HS-5 (cell line): ENCODE data around the gene BIN1.

Experiments used
- DNase-seq: peaks from one replicate; pipeline ENCODE4 v3.0.0-alpha.2; 2012; ENCODE audit warnings: low read depth

The BIN1 gene

DNA sequence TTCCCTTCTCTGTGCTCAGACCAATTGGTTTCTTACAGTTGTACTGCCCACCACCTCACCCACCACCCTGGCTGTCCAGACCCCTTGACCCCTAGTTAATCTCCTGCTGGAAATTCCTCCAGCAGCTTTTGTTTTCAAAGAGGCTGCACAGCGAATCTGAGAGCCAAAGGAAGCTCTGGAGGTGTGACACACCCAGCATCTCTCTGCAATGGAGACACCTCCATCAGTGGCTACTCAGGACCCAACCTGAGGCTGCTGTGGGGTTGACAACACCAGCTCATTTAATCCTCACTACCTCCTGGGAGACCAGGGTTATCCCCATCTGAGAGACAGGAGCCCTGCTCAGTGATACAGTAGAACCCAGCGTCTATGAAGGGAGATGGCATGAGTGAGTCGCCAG, 86.4 kb downstream of the BIN1 start:
- DNase-seq, result no peak

DNA sequence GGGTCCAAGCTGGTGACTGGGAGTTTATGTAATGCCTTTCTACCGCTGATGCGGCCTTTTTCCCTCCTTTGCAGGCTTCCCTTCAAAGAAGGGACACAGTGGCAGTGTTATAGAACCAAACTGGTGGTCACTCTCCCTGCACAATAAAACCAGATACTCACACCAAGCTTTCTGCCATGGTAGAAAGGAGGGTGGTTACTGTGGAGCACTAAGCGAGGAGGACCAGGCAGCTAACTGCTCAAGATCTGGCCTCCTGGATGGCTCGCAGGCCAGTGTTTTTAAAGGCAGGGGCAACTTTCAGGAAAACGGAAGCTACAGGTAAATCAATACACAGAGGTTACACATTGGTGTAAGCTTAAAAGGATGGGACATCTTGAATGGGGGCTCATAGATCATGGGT, 89.4 kb downstream of the BIN1 start:
- DNase-seq, result no peak

DNA sequence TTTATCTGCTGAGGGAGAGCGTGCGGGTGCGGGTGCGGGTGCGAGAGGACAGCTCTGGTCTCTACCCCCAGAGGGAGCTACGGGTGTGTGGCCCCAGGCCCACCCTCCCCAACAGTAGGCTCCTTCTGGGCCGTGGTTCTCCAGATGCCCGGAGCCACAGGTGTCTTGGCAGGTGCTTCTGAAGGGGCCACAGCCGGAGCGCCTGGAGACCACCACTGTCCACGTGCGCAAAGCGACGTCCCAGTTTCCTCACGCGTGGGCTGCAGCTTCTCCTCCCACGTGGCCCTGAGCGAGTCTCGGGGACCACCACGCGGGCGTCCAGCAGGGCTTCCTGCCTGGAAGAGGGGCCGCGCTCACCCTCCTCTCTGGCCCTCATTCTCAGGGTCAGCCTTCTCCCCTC, 90.6 kb downstream of the BIN1 start:
- no peak for DNase-seq

DNA sequence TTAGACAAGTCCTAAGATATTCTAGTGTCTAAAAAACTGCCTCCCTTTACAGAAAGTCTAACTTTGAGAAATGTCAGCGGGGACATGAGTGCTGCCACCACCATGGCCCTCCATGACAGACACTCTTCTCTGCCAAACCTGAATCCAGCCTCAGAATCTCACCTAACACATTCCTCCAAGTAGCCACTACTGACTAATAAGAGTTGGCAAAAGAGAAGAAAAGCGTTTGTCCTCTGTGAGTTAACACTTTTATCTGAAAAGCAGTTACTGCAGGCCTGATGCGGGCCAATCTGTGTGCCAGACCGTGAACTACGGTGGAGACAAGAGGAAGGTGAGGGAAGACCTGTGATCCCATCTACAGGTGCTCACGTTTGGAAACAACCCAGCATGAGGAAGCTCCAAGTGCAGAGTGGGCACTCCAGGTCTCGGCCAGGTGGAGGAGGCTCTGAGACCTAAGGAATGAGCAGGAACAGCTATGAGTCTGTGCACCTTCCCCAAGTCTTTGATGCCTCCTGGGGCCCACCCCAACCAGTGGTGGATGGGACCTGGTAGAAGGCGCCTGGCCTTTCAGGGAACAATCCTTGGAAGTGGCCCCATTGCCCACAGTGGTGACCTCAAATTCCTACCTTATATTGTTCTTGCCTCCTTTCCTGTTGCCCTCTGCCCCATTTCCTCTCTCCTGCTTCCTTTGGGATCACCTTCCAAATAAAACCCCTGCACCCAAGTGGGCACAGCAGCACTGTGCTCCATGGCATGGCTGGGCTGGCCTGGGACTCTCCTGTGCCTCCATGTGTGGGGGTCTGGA, 91.6 kb downstream of the BIN1 start:
- DNase-seq, result no peak

DNA sequence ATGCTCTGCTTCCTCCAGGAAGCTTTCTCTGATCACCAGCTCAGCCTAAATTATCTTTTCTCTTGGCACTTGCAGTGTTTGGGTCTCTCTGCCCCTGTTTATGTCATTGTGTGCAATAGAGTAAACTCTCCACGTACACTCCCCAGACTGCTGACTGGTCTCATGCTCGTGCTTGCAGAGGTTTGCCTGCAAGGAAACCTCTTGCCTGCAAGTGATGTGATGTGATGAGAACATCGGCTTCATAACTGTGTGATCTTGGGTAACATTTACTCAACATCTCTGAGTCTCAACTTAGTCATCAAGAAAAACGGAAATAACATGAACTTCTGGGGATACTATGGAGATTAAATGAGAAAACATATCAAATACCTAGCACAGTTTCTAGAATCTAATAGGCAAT, 92.3 kb downstream of the BIN1 start:
- peak; percentile 86 for DNase-seq

DNA sequence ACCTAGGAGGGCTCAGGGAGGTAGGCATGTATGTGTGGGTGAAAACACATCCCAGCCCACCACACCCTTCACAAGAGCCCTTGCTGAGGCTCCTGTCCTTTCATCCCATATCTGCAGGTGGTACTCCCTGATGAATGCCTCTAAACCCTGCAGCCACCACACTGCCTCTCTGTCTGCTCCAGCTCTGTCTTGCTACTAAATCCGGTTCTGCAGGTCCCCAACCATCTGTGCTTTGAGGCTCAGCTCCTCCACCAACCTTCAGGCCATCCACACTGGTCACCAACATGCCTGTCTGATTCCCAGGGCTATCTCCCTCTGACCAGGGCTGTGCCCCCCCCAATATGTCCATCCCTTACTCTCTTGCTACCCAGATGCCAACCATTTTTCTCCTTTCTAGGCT, 92.7 kb downstream of the BIN1 start:
- no peak for DNase-seq

DNA sequence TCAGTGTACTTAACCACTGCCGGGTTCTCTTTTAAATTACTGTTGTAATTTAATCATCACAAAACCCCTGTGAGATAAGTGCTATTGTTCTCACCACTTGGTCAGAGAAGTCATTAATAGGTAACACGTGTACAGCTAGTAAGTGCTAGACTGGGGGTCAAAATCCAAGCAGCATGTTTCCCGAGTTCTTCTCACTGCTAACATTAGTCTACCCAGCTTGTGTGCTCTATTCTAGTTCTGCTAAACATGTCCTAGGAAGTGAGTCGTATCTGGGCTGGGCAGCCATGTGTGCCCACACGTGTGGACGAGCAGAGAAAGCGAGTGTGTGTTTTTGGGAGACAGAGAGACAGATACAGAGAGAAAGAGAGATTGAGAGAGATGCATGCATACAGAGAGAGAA, 94.1 kb downstream of the BIN1 start:
- no peak for DNase-seq

DNA sequence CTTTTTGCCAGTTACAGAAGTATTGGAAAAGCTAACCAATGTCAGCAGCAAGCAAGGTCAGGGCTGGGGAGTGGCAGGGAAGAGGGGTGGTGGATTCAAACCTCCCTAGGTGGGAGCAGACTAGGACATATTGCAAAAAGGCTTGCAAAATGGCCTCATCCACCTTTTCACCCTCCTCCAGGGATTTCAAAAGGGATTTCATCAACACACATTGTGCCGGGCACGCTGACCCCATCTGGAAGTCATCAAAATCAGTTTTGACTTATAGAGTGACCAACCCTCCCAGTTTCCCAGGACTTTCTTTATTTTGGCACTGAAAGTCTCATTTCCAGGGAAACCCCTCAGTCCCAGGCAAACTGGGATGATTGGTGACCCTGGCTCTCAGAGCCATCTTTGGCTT, 94.7 kb downstream of the BIN1 start:
- no peak for DNase-seq

DNA sequence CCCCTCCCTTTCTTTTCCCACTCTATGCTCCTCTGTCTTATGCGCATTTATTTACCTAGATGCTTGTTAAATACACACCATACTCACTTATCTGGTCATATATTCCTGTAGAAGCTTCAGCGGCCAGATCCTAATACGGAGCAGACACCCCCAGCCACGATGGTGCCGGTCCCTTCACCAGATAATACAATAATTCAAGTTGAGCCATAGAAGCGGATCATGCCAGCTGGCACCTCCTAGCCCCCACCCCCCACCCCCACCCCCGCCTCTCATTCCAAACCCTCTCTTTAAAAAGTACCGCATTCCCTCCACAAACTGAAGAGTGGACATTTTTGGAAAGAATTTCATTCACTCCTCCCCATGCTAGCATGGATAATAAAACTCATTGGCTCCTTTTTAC, 95.2 kb downstream of the BIN1 start:
- DNase-seq, result no peak

DNA sequence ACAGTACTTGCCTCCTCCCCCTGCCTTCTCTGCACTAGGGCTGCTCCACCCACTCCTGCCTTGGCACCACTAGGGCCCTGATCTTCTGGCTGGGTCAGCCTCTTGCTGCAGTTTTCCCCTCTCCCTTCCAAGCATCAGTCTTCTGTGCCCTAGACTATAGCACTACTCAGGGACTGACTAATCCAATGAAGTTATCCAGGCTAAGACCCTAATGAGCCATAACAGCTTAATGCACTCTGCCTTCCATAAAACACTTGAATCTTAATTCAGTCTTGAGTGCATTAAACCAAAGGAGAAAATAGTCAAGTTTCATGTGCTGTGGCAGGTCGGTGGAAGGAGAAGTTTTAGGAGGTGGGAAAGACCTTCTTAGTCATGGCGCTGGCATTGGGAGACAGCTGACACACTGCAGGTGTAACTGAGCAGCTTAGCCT, 95.7 kb downstream of the BIN1 start:
- no peak for DNase-seq

DNA sequence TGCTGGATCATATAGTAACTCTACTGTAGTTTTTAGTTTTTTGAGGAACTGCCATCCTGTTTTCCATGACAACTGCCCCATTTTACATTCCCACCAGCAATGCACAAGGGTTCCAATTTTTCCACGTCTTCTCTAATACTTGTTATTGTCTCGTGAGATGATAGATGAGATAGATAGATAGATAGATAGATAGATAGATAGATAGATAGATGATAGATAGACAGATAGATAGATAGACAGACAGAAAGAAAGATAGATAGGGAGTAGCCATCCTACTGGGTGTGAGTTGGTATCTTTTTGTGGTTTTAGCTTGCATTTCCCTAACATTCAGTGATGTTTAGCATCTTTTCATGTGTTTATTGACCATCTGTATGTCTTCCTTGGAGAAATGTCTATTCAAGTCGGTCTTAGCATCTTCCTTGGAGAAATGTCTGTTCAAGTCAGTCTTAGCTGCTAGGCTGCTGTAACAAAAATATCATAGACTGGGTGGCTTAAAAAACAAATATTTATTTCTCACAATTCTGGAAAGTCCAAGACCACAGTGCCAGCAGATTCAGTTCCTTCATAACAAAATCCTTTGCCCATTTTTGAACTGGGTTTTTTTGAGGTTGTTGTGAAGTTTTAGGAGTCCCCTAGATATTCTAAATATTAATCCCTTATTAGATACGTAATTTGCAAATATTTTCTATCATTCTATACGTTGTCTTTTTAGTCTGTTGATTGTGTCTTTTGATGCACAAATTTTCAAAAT, 98.5 kb downstream of the BIN1 start:
- no peak for DNase-seq

DNA sequence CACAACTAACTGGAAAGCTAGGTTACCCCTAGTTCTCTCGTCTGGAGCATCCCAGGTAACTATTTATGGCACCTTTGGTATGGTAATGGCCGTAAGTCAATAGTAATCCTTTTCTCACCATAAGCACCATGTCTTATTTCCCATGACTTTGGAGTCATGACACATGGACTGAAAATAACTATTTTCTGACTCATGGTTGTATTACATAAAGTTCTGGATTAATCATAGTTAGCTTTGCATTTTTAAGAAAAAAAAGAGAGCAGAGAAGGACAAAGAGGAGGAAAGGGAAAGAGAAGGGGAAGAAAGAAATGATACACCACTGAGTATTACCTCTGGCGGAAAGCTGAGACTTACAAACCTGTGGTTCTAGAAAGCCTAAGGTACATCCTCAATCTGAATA, 99.3 kb downstream of the BIN1 start:
- peak; percentile 76 for DNase-seq

DNA sequence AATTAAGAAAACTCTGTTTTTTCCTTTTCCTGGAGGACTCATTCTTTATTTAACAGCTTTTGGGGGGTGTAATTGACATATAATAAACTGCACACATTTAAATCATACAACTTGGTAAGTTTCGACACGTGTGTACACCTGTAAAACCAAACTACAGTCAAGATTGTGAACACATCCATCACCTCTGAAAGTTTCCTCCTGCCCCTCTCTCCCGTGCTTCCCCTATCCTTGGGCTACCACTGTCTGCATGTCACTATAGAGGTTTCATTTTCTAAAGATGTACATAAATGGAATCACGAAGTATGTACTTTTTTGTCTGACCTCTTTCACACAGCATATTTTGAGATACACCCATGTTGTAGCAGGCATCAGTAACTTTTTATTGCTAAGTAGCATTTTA, 100.0 kb downstream of the BIN1 start:
- DNase-seq, result no peak

DNA sequence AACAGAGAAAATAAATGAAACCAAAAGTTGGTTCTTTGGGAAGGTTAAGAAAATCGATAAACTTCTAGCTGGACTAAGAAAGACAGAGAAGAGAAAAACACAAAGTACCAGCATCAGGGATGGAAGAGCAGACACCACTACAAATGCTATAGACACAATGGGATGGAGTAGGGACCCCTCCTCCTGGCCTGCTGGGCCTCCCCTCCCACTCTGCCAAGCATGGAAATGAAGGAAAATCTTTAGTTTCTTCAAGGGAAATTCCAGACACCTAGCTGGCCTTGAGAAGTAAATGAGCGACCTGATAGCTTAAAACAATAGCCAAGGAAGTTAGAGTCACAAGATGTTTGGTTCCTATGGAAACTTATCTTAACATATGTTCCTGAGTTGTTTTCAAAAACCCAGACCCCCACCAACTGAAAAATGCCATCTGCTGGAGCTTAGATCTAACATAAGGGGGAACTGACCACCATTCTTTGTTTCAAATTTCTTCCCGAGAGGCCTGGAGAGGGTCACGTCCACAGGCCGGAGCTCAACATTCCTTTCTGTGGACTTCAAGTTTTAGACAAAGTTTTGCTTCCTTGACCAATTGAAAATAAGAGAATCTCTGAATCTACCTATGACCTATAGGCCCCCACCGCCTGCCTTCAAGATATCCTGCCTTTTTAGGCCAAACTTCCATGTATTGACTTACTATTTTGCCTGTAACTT, 101.9 kb downstream of the BIN1 start:
- DNase-seq, result no peak

DNA sequence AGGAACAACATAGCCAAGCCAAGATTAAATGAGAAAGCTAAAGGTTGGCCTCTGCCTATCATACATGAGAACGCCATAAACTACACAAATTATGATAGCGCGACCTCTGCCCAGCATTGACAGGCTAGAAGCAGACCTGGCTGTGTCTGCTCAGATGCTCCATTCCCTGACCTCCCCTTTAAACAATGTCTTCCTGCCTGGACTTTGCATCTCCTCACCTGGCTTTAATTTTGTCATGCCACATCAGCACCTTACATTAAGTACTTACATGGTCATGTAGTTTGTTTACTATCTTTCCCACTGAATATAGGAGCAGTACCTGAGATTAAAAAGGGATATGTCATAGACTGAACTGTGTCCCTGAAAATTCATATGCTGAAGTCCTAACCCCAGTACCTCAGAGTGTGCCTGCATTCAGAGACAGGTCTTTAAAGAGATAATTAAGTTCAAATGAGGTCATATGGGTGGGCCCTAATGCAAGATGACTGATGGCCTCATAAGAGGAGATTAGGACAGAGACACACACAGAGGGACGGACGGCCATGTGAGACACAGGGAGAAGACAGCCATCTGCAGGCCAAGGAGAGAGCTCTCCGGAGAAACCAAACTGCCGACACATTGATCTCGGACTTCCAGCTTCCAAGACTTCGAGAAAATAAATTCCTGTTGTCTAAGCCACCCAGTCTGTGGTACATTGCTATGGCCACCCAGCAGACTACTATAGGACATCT, 103.7 kb downstream of the BIN1 start:
- no peak for DNase-seq

DNA sequence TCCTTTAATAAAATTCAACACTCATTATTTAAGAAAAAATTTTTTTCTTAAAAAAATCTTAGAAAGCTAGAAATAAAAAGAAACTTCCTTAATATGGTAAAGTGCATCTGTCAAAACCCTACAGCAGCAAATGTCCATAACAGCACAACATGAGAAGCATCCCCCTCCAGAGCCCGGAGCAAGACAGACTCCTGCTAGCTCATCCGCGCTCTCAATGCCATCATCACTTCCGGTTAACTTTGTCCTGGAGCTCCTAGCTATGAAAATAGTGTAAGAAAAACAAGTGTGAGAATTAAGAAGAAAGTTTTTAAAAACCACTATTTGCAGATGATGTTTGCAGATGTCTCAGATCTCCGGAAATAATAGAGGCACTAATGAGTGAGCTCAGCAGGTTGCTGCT, 105.2 kb downstream of the BIN1 start:
- DNase-seq, result no peak

DNA sequence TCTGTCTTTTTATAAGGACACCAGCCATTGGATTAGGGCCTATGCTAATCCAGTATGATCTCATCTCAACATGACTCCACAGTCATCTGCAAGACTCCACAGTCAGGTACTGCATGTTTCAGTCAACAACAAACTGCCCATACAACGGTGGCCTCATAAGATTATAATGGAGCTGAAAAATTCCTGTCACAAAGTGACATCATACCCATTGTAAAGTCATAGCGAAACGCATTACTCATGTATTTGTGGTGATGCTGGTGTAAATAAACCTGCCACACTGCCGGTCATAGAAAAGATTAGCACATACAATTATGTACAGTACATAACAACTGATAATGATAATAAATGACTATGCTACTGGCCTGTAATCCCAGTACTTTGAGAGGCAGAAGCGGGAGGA, 106.0 kb downstream of the BIN1 start:
- DNase-seq, result no peak

DNA sequence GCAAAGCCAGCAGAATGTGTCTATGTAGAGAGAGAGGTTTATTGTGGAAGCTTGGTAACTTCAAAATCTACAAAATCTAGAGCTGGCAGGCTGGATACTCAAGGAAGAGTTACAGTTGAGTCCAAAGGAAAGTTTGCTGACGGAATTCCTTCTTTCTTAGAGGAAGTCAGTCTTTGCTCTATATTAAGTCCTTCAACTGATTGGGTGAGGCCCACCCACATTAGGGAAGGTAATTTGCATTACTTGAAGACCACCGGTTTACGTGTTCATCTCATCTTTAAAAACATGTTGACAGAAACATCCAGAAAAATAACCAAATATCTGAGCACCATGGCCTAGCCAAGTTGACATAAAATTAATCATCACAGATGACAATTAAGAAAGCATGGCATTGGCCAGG, 106.8 kb downstream of the BIN1 start:
- DNase-seq, result no peak

DNA sequence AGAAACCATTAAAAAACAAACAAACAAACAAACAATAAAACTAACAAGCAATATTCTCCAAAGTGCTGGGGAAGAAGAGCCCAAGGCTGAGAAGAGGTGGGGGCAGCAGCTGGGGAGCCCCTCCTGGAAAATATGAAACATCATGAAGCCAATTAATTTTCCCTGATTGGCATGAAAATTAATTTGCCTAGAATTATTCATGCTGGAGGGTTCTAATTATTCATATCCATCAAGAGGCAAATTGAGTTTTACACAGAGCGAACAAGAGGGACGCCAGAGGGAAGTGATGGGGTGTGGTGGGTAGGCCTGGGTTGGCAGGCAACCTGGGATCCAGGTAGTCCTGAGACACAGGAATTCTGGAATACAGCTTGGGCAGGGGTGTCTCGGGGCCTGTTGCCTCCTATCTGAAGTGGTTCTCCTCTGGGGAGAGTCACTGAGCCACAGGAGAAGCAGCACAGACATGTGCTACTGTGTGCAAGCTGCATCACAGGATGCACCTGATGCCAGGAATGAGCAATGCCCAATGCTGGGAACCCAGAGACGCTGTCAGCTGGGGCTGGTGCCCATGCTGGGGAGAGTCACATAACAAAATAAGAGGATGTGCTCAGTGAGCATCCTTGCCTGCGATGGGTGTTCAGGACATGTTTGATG, 107.7 kb downstream of the BIN1 start:
- DNase-seq, result no peak

DNA sequence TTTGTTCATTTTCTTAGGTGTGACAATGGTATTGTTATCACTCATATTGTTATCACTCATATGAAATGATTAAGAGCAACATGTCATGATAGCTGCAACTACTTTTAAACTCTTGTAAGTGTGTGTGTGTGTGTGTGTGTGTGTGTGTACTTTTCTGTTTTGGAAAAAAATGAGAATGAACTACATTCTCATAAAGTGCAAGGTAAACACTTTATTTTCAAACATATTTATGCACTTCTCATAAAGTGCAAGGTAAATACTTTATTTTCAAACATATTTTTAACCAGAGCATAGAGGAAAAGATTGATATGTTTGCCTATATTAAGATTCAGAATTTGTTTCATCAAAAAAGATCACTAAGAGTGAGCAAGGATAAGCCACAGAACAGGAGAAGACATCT, 108.5 kb downstream of the BIN1 start:
- DNase-seq, result no peak
